OCI-LY3 (cell line): Measurements from ENCODE around the gene TBC1D3I.

ENCODE experiments used
- EZH2phosphoT487 ChIP-seq: fragments of 200-600 bp; shearing (Covaris generic); IDR thresholded peaks from 2 replicates; pipeline ENCODE4 v1.6.1; 2018; ENCODE audit warnings: antibody characterized with exemption, mixed run types, low read depth
- TF ChIP-seq, protein P1 (sequence below): fragments of 200-600, 300-600 bp; sonication (generic); IDR thresholded peaks from 2 replicates; pipeline ENCODE4 v1.5.1; 2014; ENCODE audit warnings: antibody characterized with exemption, low read length, low read depth

DNA sequence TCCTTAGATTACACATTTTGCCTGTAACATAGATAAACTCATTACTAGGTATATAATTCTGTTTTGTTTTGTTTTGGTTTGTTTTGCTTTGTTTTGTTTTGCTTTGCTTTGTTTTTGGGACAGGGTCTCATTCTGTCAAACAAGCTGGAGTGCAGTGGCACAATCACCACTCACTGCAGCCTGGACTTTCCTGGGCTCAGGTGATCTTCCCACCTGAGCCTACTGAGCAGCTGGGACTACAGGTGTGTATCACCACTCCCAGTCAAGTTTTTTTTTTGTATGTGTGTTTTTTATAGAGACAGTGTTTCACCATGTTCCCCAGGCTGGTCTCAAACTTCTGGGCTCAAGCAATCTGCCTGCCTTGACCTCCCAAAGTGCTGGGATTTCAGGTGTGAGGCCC is 54.8 kb downstream of the TBC1D3I start:
- TF ChIP-seq, protein P1, sequence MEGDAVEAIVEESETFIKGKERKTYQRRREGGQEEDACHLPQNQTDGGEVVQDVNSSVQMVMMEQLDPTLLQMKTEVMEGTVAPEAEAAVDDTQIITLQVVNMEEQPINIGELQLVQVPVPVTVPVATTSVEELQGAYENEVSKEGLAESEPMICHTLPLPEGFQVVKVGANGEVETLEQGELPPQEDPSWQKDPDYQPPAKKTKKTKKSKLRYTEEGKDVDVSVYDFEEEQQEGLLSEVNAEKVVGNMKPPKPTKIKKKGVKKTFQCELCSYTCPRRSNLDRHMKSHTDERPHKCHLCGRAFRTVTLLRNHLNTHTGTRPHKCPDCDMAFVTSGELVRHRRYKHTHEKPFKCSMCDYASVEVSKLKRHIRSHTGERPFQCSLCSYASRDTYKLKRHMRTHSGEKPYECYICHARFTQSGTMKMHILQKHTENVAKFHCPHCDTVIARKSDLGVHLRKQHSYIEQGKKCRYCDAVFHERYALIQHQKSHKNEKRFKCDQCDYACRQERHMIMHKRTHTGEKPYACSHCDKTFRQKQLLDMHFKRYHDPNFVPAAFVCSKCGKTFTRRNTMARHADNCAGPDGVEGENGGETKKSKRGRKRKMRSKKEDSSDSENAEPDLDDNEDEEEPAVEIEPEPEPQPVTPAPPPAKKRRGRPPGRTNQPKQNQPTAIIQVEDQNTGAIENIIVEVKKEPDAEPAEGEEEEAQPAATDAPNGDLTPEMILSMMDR, result no peak
- no peak for TF ChIP-seq EZH2phosphoT487
